Measurements from ENCODE around the gene CRELD1. TPM values are rescaled to one million over a fixed set of nuclear protein-coding genes. Genes with fewer than 3 reads are reported as not detected.

The CRELD1 gene
- total RNA-seq, 1 experiment from 2014 or later: 15.5 TPM

DNA sequence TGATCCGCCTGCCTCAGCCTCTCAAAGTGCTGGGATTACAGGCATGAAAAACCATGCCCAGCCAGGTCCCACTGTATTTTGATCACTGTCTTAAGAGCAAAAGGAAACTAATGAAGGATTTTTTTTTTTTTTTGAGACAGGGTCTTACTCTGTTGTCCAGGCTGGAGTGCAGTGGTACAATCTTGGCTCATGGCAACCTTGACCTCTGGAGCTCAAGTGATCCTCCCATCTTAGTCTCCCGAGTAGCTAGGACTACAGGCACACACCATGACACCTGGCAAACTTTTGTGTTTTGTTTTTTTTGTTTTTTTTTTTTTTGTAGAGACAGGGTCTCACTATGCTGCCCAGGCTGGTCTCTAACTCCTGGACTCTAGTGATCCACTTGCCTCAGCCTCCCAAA is 46.6 kb downstream of the CRELD1 start:
- Histone ChIP-seq H2BK20ac (ENCODE audit: low read depth, low read length, poor library complexity, severe bottlenecking) (no peak overlapping the region), H3K4ac (ENCODE audit: low read depth, low read length) (no peak overlapping the region), H2AFZ (ENCODE audit: low read length) (no peak overlapping the region), H4K20me1 (ENCODE audit: control insufficient read depth, insufficient read depth, insufficient read length) (no peaks in the 10 kb centered on the region), H3T11ph (ENCODE audit: low read length) (no peak overlapping the region), H3K14ac (ENCODE audit: insufficient read depth, low read length) (no peak overlapping the region), H3K18ac (ENCODE audit: insufficient read length, low read depth, low read length) (no peak overlapping the region), H2BK15ac (ENCODE audit: low read depth, low read length) (no peak overlapping the region), H2BK5ac (ENCODE audit: insufficient read length, low read length) (no peak overlapping the region), H3K9ac (ENCODE audit: extremely low read depth, insufficient read length, low read length) (no peak overlapping the region), H4K5ac (ENCODE audit: insufficient read length, low read depth, low read length) (no peak overlapping the region), H2BK12ac (ENCODE audit: insufficient read length, low read depth, low read length) (no peak overlapping the region), H2BK120ac (ENCODE audit: low read depth, low read length, poor library complexity, severe bottlenecking) (no peak overlapping the region), H2AK5ac (ENCODE audit: insufficient read length, low read length) (no peak overlapping the region), H3K79me2 (ENCODE audit: insufficient read depth, low read length) (no peaks in the 10 kb centered on the region), H3K27me3 (ENCODE audit: insufficient read depth, low read length) (no peaks in the 10 kb centered on the region), H3K9me3 (ENCODE audit: control insufficient read depth, low read depth, low read length) (no peaks in the 10 kb centered on the region), H3K23me2 (ENCODE audit: insufficient read length, low read depth, low read length, poor library complexity, severe bottlenecking) (no peaks in the 10 kb centered on the region), H4K91ac (ENCODE audit: insufficient read length, low read depth, low read length) (no peak overlapping the region), H3K4me1 (ENCODE audit: insufficient read depth, low read length) (no peaks in the 10 kb centered on the region), H3K56ac (ENCODE audit: insufficient read length, low read depth, low read length) (no peak overlapping the region), H3K23ac (ENCODE audit: insufficient read length, low read depth, low read length) (no peak overlapping the region), H3K79me1 (ENCODE audit: insufficient read depth, low read depth, low read length, poor library complexity, severe bottlenecking) (no peaks in the 10 kb centered on the region), H4K8ac (replicated peaks; ENCODE audit: insufficient read length, low read depth, low read length) (no peak overlapping the region), H3K27ac (ENCODE audit: insufficient read length, low read depth, low read length) (no peak overlapping the region), H3K4me2 (ENCODE audit: insufficient read depth, insufficient read length, low read length) (no peak overlapping the region)
- TF ChIP-seq CTCF (conservative IDR thresholded peaks at IDR 0.05): no peak
- Mint-ChIP-seq H3K4me3 (no peak overlapping the region), H3K27me3 (ENCODE audit: low read depth) (no peaks in the 10 kb centered on the region), H3K9me3 (no peaks in the 10 kb centered on the region), H3K27ac (no peak overlapping the region), H3K4me1 (no peaks in the 10 kb centered on the region), H3K36me3 (ENCODE audit: insufficient read depth in 1 of 3, low read depth in 3 of 3) (peaks cover 1 to 32% (median 31%) of the 10 kb centered on the region in 3 experiments; a peak in 5 of 7 replicates)
- DNase-seq: no peak
- WGBS (ENCODE audit: extremely low coverage, insufficient read length, low lambda C conversion rate): no CpG with 5 or more reads among the region's 2 CpGs
